GM19372 (cell line): ENCODE measurements around the gene LILRB3.
"Not testable (repeated sequence)": the region's sequence is repeated elsewhere in the genome, so short reads cannot be mapped to it uniquely, and the experiment has no call there.

Source experiments
- ATAC-seq: cut with Tn5 transposase; IDR thresholded peaks from one replicate; pipeline ENCODE4 v1.9.1; 2021; ENCODE audit warnings: mild to moderate bottlenecking, low read depth, moderate library complexity; ENCODE audit not compliant: unreplicated experiment

Gene LILRB3

DNA sequence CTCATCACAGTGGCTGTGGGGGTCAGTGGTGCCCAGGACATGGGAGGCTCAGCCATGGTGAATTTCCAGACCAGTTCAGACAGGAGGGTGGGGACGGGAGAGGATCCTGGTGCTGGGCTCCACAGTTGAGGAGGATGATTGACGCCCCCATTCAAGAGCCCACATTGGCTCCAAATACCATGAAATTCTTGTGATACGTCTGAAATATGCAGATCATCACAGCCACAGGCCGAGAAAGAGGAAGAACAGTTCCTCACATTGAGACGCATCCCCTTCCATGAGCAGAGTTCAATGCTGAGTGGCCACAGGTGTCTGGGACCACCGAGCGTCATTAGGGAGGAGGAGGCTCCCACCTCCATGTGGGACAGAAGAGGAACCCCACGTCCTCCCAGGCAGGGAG, 21.0 kb upstream of the LILRB3 start:
- ATAC-seq = not testable (repeated sequence)

DNA sequence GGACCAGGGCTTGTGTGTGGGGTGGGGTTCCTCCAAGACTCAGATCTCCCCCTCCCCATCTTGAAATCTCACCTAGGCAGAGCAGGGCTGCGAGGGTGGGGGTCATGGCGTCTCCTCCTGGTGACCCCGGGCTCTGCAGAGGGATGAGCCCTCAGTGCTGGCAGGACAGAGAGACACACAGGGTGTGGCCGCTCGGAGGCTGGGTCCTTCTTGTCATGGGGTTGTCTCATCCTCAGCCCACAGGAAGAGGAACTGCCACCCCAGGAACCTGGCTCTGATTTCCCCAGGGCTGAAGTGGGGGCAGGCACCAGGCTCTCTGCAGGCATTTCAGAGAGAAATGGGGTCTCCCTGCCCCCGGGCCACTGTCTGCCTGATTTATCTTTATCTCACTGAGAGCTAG, 19.8 kb upstream of the LILRB3 start, which contains the start of gene LILRA6:
Gene LILRA6, minus strand, starts transcription at position 145 of the 400 bp plus-strand sequence.
- not testable (repeated sequence) for ATAC-seq

DNA sequence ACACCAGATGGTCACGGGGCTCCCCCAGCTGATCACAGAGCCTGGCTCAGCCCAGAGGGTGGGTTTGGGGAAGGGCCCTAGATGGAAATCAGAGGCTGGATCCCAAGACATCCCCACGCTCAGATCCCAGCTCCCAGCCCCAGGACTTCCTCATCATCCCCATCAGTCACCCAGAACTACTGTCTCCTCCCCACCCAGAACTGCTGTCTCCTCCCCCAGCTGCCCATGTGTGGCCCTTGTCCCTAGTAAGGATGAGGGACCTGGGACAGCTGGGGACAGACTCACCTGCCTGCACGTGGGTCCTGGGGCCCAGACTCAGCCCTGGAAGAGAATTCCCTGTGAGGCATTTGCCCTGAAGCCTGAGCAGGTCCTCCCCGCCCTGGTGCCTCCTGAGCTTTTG, 19.4 kb upstream of the LILRB3 start:
- ATAC-seq = not testable (repeated sequence)

DNA sequence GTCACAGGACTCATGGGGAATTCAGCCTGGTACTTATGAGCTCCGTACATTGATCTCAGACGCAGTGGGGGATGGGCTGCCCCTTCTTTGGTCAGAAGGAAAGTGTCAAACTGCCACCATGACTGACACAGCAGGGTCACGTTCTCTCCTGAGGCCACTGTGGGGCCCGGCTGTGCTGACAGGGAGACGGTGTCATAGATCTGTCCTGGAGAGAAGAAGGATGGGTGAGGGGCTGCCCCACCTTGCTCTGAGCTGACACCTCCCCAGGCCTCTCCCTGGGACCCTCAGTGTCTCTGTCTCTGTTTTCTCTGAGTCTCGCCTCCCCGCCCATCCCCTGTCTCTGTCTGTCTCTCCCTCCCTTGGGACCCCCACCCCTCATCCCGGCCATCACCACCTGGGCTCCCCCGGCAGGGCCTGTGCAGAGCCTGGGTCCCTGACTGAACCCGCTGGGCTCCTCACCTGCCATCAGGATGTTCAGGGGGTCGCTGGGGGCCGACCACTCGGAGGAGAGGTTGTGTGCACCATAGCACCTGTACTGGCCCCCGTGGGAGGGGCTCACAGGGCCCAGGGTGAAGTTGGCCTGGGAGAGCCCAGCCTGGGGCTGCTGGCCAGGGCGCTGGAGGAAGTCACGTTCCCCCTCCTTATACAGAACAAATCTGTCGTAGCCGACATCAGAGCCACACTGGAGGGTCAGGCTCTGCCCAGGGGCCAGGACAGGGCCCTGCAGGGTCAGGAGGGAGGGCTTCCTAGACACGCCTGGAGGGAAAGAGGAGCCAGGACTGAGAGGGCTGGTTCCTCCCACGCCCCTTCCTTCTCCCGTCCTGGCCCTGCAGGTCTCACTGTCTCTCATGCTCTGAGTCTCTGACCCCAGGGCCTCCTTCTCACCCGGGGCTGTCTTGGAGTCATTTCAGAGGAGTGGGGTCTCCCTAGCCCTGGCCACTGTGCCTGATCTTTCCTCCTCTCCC, 17.8 kb upstream of the LILRB3 start:
- ATAC-seq = not testable (repeated sequence)

DNA sequence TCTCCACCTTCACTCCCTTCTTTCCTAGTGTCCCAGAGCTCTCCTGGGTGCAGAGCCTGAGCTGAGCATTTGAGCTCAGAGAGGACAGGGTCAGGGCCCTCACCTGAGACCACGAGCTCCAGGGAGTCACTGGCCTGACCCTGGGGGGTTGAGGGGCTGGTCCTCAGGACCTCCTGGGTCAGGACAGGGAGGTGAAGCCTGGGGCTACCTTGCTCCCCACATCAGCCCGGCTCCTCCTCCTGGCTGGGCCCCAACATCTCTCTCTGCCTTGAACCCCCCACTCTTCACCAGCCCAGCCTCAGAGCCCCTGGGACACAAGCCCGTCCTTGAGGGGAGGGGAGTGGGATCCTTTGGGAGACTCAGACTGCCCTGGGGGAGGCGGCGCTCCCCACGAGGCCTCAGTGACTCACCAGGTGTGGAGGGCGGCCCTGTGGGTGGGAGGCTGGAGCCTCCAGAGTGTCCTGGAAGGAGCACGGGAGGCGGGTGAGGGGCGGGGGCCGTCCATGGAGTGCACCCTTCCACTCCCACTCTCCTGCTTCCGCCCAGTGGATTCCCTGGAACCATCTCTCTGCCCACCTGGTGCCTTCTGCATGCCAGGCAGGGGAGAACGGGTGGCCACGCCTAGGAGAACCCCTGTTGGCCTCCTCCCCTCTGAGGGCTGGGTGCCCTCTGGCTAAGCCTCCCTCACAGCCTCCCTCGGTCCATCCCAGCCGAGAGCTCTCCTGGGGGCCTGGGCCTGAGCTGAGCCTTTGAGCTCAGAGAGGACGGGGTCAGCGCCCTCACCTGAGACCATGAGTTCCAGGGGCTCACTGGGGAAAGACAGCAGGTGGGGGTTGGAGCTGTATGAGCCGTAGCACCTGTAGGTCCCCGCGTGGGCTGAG, 16.9 kb upstream of the LILRB3 start:
- ATAC-seq = not testable (repeated sequence)

DNA sequence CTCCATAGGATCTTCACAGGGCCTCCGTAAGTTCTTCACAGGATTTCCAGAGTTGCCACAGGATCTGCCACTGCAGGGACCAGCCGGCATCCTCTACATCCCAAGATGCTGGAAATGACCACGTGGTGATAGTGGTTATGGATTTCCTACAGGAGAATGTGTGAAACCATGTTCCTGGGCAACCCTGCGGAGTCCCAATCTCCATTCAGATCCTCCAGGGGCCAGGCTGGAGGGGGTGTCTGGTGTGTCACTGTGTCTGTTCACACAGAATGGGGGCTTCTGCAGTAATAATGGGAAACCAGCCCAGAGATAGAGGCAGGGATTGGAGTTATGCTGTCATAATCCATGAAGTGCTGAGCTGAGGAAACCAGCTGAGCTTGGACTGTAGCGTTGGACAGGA, 11.1 kb upstream of the LILRB3 start:
- no peak for ATAC-seq

DNA sequence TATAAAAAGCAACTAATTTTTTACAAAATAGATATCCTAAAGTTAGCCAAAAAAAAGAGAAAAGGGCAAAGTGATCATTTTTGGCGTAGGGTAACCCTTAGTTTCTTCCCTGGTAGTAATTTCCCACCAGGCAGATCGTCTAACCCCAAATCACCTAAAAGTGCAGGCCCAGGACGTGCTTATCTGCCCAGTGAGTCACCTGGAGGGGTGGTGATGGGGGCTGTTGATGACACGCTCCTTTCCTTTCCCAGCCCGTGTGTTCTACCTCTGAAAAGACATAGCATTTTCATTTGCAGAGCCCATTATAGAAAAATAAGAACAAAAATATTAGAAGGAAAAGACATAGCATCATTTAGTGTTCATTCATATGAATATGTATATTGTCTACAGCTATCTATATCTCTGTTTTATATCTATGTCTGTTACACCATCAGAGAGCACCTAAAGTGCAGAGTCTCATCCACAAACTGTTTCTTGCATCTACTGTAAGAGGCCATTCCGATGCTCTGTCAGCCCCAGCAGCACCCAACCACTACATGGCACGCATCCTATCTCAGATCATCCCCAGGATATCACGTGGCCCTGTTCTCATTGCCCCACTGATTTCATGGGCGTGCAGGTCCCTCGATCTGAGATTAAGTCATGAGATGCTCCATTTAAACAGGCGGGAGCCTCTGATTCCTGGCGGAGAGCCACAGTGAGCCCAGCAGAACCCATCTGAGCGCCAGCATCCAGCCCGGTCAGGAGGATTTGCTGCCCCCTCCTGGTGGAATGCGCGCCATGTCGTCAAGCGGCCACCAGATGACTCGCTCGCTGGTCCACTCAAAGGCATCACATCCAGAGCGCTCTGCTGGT, 8.5 kb upstream of the LILRB3 start:
- ATAC-seq = no peak

DNA sequence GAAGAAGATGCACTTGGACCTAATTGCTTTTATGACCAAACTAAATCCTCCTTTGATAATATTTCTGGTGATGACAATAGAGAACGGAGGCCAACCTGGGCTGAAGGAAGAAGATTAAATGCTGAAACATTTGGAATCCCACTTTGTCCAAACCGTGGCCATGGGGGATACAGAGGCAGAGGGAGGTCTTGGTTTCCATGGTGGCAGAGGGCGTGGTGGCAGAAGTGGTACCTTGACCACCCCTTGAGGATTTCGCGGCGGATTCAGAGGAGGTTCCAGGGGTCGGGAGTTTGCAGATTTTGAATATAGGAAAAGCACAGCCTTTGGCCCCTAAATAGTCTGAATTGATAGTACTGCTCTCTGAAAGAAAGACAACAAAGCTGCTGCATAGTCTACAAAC, 7.2 kb upstream of the LILRB3 start:
- ATAC-seq = no peak

DNA sequence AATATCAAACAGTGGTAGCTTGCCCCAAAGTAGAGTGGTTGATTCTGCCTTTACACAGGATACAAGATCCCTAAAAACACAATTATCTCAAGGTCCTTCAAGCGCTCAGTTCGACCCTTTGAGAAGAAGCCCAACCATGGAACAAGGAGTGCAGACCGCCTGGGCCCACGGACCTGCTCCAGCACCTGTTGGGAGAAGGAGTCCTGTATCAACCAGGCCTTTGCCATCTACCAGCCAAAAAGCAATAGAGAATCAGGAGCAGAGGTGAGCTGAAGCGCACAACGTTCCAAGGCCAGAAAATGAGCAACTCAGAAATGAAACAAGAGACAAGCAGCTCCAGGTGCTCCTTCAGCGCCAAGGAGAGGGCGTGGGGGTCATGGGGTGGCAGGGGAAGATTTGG, 6.3 kb upstream of the LILRB3 start:
- no peak for ATAC-seq

DNA sequence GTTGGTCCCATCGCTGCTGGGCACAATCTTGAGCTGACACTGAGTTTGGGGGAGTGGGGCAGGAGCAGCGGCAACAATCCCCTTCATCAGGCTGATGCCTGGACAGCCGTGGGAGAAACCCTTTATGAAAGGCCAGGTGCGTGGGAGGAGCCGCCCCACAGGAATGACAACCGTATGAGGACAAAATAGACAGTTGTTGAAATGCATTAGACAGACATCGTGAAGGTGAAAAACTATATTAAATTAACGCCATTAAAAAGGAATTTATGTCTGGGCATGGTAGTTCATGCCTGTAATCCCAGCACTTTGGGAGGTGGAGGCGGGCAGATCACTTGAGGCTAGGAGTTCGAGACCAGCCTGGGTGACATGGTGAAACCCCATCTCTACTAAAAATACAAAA, 1.8 kb upstream of the LILRB3 start:
- ATAC-seq = not testable (repeated sequence)

DNA sequence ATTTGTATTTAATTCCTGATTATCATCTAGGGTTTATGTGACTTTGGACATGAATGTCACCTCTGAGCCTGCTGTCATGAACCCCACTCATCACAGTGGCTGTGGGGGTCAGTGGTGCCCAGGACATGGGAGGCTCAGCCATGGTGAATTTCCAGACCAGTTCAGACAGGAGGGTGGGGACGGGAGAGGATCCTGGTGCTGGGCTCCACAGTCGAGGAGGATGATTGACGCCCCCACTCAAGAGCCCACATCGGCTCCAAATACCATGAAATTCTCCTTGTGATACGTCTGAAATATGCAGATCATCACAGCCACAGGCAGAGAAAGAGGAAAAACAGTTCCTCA, 1.1 kb upstream of the LILRB3 start:
- not testable (repeated sequence) for ATAC-seq

DNA sequence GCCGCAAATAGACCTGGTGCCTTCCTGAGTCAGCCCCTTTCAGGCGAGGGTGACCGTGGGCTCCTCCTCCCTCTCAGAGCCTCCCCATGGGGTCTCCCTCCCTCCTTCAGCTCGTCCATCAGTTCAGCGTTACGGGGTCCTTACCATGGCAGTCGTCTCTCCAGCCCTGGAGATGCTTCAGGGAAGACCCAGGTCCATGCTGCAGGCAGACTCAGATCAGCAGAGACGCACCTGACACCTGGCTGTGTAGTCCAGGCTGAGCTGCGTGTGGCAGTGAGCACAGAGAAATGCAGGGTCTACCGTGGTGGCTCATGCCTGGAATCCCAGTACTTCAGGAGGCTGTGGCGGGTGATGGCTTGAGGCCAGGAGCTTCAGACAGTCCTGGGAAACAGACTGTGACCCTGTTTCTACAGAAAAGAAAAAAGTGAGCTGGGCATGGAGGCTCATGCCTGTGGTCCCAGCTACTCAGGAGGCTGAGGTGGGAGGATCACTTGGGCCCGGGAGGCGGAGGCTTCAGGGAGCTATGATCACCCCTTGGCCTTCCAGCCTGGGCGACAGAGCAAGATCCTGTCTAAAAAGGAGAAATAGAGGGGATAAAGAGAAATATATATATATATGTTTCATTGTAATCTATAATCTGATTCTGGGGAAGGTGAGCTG, 600 bp upstream of the LILRB3 start:
- ATAC-seq = not testable (repeated sequence)

DNA sequence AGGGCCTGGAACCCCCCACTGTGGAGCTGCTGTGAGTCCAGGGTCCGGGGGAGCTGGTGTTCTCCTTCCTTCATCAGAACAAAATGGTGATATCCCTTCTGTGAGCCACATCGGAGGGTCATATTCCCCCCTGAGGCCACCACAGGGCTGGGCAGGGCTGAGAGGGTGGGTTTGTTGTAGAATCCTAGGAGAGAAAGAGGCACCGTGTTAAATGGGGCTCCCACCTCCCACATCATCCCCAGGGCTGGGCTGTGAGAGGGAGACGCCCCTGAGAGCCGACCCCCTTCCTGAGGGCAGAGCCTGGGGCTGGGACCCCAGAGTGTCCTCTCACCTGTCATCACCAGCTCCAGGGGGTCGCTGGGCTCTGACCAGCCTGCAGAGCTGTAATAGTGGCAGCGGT, 860 bp downstream of the LILRB3 start:
- ATAC-seq = not testable (repeated sequence)

DNA sequence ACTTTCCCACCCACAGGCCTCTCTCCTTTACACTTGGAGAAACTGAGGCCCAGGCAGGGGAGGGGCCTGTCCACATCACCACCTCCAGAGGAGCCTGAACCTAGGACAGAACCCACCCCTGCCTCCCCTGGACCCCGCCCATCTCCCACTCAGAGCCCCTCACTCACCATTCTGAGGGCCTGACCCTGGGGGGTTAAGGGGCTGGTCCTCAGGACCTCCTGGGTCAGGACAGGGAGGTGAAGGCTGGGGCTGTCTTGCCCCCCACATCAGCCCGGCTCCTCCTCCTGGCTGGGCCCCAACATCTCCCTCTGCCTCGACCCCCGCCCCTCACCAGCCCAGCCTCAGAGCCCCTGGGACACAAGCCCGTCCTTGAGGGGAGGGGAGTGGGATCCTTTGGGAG, 3.1 kb downstream of the LILRB3 start:
- not testable (repeated sequence) for ATAC-seq

DNA sequence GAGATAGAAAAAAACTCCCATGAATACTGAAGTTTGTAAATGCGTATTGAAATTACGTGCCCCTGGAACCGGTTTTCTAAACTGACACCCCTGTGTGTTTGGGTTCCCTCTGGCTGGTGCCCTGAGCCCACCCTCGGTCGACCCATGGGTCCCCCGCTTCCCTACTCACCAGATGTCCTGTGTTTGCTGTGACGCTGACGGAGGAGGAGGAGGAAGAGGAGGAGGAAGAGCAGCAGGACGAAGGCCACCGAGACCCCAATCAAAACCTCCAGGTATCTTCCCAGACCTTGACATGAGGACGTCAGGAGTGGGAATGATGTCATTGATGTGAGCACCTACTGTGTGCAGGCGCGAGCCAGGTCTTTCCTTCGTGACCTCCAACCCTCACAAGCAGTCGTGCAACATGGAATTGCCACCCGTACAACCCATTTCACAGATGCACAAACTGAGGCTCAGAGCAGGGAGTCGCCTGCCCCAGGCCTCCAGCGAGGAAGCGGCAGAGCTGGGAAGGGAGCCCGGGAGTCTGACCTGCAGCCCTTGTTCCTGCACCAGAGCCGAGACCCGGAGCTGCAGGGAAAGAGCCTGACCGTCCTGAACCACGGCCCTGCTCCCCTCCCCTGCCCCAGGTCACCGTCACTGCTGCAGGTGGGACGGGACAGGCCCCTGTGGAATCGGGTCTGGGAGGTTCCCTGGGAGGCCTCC, 3.7 kb downstream of the LILRB3 start:
- no peak for ATAC-seq

DNA sequence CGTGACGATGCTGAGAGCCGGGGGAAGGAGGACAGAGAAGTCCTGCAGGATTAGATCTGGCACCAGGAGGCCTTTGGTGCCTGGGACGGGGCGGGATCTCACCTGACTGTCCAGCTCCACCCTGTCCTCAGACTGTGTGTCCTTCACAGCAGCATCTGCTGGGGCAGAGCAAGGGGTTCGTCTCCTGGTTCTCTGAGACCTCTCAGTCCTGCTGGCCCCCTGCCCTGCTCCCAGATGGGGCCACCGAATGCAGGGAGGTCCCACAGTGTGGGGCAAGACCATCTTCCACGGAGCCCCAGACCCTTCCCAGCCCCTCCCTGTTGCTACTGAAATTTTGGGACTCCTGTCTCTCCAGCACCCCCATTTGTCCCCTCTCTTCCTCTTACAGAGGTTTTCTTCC, 4.5 kb downstream of the LILRB3 start:
- no peak for ATAC-seq

DNA sequence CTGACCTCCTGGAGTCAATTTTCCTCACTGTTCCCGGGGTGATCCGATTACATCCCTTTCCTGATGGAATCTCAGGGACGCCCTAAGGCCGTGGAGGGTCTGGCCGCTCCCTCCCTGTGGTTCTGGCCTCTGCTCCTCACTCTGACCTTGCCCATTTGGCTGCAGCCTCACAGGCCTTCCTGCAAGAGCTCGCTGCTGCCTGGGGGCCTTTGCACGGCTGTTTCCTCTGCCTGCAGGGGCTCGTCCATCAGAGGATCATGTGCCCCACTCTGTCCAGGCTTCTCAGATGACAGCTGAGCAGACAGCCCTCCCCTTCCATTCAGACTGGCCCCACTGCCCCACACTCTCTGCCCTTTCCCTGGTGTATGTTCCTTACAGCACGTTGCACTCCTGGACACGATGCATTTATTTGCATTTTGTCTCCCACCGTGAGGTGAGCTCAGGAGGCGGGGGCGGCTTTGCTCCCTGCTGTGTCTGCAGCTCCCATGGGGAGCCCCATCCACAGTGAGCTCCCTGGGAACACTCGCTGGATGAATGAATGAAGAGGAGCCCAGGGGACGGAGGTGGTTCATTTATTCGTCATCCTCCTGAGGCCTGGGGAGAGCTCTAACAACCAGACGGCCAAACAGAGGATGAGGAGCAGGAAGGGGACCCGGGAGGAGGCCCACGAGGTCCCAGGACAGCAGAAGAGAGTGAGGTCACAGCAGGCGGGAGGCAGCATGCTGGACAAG, 5.1 kb downstream of the LILRB3 start:
- ATAC-seq = not testable (repeated sequence)

DNA sequence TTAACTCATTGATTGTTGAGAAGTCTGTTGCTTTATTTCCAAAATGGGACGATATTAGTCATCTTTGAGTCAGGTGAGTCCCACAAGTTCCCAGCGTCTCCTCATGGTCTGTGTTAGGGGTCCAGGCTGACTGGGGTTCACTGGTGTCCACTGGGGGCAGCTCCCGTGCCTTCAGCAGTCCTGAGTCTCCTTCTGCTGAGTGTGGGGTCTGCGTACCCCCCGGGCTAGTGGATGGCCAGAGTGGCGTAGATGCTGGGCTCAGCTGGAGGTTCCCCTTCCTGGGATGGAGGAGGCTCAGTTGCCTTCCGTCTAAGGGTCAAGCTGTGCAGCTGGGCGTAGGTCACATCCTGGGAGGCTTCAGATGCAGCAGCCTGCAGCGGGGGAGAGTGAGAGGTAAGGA, 5.9 kb downstream of the LILRB3 start:
- ATAC-seq = no peak

DNA sequence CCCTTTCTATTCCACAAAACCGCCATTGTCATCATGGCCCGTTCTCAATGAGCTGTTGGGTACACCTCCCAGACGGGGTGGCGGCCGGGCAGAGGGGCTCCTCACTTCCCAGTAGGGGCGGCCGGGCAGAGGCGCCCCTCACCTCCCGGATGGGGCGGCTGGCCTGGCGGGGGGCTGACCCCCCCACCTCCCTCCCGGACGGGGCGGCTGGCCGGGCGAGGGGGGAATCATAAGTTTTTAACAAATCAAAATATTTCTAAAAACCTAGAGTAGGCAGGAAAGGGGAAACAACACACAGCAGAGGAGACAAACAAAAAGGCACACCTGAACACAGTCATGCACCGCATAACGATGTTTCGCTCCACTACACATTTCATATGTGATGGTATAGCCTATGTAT, 8.1 kb downstream of the LILRB3 start:
- ATAC-seq = not testable (repeated sequence)
